NB4 (cell line): ENCODE data around the gene POU2AF1.

Source experiments
- MAX ChIP-seq: IDR thresholded peaks from 2 replicates; pipeline ENCODE4 v1.6.1; 2011; ENCODE audit warnings: low read depth, low read length
- POLR2A ChIP-seq: IDR thresholded peaks from 2 replicates; pipeline ENCODE4 v1.6.1; 2011; ENCODE audit warnings: mild to moderate bottlenecking; ENCODE audit not compliant: insufficient read length; ENCODE audit errors: extremely low read depth
- TF ChIP-seq, protein P1 (sequence below): IDR thresholded peaks from one replicate; pipeline ENCODE4 v1.5.1; 2012; ENCODE audit warnings: low read depth, low read length

GRCh38 chr11:111354601-111354891, 24.5 kb downstream of the POU2AF1 start:
- TF ChIP-seq, protein P1, sequence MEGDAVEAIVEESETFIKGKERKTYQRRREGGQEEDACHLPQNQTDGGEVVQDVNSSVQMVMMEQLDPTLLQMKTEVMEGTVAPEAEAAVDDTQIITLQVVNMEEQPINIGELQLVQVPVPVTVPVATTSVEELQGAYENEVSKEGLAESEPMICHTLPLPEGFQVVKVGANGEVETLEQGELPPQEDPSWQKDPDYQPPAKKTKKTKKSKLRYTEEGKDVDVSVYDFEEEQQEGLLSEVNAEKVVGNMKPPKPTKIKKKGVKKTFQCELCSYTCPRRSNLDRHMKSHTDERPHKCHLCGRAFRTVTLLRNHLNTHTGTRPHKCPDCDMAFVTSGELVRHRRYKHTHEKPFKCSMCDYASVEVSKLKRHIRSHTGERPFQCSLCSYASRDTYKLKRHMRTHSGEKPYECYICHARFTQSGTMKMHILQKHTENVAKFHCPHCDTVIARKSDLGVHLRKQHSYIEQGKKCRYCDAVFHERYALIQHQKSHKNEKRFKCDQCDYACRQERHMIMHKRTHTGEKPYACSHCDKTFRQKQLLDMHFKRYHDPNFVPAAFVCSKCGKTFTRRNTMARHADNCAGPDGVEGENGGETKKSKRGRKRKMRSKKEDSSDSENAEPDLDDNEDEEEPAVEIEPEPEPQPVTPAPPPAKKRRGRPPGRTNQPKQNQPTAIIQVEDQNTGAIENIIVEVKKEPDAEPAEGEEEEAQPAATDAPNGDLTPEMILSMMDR, result no peak
- TF ChIP-seq MAX, result no peak
- no peak for TF ChIP-seq POLR2A
